GM19467 (cell line): ENCODE measurements around the gene SH3BP2.

Experiments used
- ATAC-seq: cut with Tn5 transposase; IDR thresholded peaks from one replicate; pipeline ENCODE4 v1.9.1; 2021; ENCODE audit warnings: mild to moderate bottlenecking, moderate library complexity; ENCODE audit not compliant: unreplicated experiment

The SH3BP2 gene

DNA sequence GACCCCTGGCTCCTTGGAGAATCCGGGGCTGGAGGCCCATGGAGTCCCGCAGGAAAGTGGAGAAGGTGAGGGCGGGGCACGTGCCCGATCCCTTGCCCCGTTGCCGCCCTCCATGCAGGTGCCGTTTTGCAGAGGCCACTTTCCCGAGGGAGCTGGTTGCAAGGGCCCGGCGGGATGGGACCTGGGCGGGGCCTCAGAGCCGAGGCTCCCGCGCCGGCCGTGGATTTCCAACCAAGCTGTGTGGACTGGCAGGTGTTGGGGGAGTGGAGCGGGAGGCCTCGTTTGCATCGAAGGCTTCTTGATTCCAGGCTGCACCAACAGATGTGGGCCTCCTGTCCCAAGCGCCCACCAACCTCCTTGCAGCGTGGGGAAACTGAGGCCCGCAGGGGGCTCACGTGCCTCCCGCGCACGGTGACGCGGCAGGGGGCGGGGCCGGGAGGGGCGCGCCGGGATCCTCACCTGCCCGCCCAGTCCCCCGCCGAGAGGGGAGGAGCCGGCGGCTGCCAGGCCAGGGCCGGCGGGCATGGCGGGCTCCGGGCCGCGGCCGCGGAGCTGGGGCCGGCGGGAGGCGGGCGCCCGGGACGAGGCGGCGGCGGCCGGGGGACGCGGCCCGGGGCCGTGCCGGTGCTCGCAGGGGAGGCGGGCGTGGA lies 24.9 kb downstream of the SH3BP2 start:
- no peak for ATAC-seq

DNA sequence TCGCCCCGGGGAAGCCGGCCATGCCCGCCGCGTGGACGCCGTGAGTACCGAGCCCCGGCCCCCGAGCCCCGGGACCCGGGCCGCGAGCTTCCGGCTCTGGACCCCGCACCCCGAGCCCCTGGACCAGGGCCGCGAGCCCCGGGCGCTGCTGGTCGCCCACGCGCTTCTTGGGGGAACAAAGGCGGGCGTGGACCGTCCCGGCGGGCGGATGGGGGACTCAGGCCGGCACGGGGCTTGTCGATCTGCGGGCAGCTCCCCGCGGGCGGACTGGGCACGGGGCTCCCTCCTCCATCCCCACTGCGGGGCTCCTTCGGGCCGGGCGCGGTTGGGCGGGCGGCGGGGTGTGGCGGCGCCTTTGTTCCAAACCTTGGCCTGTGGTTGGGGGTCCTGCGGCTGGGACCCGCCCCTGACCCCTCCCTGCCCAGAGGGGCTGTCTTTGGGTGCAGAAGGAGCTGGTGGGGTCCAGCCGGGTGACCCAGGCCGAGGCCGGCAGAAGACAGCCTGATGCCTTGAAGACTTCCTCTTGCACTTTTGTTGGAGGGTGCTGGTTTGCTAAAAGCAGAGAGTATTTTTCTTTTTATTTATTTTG lies 25.6 kb downstream of the SH3BP2 start:
- no peak for ATAC-seq

DNA sequence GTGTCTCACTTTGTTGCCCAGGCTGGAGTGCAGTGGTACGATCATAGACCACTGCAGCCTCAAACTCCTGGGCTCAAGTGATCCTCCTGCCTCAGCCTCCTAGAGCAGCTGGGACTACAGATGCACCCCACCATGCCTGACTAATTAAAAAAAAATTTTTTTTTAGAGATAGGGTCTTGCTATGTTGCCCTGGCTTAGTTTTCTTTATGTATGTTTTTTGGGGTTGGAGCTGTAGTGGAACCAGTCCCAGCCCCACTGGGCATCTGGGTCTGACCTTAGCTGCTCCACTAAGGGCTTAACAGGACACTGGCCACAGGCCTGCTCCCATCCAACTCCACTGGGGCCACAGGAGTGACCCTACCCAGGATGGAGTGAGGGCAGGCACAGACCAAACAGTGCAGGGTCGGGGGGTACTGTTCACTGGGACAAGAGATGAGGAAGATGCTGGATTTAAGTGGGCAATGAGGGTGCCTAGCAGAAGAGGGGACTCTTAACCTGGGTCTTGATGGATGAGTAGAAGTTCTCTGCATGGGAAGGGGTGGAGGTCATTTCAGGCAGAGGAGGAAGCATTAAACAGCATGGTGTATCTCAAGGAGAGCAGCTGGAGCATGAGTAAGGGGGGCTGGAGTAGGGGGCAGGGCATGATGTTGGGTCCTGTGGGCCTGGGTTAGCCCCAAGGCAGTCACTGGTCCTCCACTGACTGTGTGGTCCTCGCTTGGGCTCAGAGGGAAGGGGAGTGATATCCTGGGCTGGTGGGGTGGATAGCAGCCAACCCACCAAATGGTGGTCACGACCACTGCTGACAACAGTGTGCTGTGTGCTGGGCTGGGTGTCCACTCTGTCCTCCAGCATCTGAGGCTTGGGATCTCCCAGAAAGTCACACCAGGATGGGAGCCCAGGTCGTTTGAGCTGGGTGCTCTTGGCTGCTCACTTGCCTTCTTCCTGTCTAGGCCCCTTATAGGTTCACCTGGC lies 26.6 kb downstream of the SH3BP2 start:
- ATAC-seq = no peak

DNA sequence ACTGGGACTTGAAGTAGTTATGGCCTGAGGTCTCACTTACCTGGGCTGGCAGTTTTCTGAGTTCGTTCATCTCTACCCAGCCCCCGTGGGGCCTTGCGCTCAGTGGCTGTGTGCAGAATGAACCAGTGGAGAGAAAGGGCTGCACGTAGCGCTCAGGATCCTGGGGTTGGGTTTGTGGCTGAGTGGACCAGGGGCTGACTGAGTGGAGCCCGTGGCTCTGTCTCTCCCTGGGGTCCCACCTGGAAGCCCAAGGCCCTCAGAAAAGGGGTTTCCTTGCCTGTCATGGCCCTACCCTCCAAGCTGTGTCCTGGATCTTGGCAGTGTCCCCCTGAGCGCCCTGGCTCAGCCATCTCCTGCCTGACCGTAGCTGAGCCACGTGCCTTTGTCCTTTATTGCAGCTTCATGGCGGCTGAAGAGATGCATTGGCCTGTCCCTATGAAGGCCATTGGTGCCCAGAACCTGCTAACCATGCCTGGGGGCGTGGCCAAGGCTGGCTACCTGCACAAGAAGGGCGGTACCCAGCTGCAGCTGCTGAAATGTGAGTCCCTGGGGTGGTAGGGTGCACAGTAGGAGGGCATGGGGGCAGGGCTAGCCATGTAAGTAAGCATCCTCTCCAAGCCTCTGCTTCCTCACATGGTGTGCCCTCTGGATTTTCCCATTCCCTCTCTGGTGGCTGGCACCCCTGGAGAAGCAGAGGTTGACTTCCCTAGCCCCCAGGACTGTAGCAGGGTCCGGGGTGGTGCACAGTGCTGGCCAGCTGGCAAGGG lies 27.5 kb downstream of the SH3BP2 start:
- no peak for ATAC-seq

DNA sequence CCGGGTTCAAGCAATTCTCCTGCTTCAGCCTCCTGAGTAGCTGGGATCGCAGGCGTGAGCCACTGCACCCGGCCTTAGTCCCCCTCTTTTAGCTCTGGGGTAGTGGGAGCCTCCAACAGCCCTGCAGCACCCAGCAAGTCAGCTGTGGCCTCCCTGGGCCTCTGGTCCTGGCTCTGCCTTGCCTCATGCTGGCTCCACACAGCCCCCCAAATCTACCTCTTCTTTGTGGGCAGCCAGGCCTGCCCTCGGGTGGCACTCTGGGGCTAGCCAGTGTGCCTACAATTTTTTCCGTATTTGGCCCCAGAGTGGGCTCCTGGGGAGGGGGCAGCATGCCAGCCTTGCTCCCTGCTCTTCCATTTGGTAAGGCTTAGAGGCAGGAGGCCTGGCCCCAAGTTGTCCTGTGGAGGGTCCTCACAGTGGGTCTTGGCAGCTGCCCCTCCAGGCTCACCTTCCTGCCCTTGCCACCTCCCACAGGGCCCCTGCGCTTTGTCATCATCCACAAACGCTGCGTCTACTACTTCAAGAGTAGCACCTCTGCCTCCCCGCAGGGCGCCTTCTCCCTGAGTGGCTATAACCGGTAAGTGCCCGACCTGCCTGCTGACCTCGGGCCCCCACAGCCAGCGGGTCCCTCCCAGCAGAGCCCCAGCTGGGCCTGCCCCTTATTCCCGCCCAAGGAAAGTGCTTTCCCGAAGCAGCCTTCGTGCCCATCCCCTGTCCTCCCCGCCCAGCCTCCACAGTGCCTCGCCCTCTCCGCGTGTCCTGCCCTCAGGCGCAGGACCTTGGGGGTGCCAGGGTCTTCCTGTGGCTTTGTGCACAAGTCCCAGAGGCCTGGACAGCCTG lies 29.8 kb downstream of the SH3BP2 start:
- no peak for ATAC-seq

DNA sequence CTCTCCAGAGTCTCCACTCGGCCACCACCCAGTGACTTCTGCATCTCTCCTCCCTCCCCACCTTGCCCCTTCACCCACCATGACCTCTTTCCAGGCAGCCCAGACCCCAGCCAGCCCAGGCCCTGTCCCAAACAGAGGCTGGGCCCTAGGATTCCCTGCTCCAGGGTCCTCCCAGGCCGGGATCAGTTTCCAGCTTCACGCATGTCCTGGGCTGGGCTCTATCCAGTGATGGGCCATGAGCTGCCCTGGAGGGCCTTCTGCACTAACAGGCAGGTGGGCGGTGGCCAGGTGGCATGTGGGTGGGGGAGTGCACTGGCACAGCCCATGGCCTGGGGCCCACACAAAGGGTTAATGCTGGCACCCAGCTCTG lies 30.4 kb downstream of the SH3BP2 start:
- no peak for ATAC-seq

DNA sequence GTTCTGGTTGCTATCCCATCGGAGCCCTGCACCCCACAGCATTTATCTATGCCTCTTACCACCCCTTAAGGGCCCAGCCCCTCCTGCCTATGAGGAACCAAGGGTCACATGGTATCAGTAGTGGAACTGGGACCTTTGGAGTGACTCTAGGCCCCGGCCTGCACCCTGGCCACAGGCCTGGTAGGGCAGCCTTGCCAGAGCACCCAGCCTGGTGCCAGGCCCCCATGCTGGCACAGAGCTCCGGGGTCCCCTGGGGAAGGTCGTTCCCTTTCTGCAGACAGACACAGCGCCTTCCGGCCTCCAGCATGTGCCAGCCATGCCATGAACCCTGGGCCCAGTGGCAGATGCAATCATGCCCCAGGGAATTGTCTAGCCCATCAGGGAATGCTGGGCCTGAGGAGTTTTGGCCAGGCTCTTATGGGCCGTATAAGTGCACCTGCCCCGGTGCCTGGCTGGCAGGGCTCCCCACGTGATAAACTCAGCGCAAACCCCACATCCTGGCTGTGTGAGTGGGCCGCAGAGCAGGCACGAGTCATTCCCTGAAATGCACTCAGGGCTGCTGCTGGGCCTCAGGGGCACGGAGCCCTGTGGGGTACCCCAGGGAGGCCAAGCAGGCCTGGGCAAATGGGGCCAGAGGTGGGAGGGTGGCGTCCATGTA lies 30.9 kb downstream of the SH3BP2 start:
- ATAC-seq = no peak

DNA sequence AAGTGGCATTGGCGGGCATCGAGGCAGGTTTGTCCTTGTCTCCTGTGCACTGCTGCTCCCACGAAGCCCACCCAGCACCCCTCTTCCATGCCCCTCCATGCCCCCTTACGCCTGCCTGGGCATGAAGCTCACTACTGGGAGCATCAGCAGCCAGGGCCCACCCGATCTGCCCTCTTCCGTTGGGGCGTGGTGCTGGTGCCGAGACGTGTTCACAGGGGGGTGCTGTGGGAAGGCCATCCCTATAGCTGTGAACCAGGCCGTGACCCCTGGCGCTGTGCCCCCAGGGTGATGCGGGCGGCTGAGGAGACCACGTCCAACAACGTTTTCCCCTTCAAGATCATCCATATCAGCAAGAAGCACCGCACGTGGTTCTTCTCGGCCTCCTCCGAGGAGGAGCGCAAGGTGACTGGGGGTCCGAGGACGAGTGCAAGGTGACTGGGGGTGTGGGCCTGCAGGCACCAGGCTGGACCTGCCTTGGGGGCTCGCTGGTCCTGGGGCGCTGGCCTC lies 31.5 kb downstream of the SH3BP2 start:
- ATAC-seq = no peak

DNA sequence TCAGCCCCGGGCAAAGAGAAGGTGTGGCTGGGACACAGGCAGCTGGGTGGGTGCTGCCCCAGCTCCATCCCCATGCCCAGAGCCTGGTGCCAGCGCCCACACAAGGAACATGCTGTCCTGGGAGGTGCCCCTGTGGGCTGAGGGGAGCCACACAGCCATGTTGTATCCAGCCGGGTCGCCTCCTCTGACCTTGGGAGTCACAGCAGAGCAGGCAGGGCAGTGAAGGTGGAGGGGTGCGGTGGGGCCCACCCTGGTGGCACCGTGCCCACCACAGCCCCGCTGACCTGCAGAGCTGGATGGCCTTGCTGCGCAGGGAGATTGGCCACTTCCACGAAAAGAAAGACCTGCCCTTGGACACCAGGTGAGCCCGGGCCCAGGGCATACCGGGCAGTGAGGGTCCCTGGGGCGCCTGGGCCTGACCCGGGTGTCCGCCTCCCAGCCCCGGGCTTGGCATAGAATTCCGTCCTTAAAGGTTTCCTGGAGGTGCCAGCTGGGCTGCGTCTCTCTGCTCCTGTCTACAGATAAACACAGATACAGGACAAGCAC lies 32.0 kb downstream of the SH3BP2 start:
- no peak for ATAC-seq

DNA sequence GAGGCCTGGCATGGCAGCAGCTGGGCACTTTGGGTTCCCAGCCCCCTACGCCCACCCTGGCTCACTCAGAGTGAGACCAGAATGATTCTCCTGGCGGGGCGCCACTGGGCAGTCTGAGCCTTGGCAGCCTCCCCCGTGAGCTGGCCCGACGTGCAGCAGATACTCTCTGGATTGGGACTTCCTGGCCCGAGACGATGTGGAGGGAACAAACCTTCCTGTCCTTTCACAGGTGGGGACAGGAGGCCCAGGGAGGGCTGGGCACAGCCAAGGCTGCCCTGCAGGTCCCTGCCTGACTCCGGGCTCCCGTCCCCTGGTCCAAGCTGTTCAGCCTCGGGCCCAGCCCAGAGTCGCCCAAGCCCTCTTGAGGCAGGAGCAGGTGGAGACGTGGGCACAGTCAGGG lies 32.9 kb downstream of the SH3BP2 start:
- no peak for ATAC-seq

DNA sequence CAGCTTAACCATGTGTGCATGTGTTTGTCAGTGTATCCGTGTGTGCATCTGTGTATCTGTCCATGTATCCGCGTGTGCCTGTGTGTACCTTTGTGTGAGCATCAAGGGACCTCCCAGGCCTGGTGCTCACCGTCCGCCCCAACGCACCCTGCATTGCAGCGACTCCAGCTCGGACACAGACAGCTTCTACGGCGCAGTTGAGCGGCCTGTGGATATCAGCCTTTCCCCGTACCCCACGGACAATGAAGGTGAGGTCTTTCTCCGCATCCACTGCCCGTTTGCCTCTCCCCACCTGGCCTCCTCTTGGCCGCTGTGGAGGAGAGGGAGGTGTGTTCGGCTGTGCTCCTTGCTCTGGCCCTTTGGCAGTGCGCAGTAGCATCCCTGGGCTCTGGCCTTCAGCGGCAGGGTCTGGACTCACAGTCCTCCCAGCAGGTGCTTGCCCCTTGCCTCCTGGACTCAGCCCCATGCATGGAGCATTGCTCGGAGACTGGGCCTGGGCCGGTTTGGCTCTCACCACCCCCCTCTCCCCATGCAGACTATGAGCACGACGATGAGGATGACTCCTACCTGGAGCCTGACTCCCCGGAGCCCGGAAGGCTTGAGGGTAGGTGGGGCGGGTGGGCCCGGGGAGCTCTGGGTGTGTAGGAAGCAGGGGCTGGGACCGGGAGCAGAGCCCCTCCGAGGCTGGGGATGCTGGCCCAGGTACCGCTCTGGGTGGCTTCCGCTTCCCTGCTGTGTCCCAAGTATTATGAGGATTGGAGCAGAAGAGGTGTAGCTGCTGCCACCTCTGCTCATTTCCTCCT lies 34.4 kb downstream of the SH3BP2 start:
- ATAC-seq = no peak

DNA sequence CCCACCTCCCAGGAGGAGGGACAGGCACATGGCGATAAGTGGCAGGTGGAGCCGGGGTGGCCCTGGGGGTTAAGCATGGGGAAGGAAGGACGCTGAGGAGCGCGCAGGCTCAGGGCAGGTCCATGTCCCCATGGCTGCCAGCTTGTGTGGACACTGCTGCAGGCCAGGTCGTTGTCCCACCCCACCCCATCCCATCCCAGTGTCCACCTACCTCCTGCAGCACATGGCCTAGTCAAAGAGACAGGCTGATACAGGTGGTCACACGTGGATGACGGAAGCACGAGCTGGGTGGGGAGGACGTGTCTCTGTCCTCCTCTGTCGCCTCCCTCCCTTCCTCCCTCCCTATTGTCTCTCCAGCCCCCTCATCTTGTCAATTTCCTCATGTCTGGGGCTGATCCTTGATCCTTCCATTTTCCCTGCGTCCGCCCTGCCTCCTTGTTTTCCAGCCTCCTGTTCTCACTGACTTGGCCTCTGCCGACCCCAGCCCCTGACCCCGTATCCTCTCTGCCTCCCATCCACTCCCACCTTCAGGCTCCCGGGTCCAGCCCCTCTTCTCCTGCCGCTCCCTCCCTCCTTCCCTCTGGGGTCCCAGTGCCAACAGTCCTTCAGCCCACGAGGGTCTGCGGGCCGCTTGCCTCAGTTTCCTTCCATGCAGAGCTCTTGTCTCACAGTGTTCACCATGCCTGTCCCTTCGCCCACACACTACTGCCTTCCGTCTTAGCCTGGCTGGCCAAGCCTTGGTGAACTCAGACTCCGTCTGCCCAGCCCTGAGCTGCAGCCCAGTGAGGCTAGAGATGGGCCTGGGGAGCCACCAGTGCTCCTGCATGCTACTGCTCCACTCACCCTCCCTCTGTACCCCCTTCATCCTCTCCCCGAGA lies 35.2 kb downstream of the SH3BP2 start:
- no peak for ATAC-seq

DNA sequence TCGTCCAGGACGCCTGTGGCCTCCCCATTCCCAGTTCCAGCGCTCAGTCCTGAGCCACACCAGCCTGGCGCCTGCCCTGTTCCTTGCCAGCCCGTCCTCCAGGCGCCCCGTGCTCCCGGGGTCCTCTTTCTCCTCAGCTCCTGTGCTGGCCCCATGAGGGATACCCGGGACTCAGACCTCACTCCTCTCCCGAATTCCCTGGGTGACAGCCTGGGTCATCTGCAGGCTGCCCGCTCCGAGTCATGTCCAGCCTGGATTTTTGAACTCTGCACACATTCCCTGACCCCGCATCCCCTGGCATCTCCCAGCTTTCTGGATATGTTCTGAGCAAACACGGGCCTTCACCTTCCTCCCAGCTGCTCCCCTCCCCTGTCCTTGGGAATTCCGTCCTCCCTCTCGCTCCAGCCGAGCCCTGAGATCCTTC lies 35.9 kb downstream of the SH3BP2 start:
- no peak for ATAC-seq

DNA sequence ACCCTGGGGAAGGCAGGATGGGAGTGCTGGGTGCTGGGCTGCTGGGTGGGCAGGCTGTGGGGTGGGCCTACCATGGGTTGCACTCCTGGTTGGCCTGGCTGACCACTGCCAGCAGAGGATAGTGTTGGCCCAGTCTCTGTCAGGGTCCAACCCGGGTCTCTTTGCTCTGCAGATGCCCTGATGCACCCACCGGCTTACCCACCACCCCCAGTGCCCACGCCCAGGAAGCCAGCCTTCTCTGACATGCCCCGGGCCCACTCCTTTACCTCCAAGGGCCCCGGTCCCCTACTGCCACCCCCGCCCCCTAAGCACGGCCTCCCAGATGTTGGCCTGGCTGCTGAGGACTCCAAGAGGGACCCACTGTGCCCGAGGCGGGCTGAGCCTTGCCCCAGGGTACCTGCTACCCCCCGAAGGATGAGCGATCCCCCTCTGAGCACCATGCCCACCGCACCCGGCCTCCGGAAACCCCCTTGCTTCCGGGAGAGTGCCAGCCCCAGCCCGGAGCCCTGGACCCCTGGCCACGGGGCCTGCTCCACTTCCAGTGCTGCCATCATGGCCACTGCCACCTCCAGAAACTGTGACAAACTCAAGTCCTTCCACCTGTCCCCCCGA lies 36.5 kb downstream of the SH3BP2 start:
- ATAC-seq = no peak

DNA sequence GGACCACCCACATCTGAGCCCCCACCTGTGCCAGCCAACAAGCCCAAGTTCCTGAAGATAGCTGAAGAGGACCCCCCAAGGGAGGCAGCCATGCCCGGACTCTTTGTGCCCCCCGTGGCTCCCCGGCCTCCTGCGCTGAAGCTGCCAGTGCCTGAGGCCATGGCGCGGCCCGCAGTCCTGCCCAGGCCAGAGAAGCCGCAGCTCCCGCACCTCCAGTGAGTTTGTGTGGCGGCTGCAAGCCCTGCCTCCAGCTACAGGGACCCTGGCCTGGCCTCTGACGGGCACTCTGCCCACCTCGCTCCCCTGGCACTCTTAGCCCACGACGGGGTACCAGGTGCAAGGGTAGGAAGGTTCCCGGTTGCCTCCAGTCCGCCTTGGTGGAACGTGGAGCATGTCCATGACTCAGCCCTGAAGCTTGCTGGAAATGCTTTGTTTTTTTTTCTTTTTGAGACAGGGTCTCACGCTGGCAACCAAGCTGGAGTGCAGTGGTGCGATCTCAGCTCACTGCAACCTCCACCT lies 37.1 kb downstream of the SH3BP2 start:
- no peak for ATAC-seq

DNA sequence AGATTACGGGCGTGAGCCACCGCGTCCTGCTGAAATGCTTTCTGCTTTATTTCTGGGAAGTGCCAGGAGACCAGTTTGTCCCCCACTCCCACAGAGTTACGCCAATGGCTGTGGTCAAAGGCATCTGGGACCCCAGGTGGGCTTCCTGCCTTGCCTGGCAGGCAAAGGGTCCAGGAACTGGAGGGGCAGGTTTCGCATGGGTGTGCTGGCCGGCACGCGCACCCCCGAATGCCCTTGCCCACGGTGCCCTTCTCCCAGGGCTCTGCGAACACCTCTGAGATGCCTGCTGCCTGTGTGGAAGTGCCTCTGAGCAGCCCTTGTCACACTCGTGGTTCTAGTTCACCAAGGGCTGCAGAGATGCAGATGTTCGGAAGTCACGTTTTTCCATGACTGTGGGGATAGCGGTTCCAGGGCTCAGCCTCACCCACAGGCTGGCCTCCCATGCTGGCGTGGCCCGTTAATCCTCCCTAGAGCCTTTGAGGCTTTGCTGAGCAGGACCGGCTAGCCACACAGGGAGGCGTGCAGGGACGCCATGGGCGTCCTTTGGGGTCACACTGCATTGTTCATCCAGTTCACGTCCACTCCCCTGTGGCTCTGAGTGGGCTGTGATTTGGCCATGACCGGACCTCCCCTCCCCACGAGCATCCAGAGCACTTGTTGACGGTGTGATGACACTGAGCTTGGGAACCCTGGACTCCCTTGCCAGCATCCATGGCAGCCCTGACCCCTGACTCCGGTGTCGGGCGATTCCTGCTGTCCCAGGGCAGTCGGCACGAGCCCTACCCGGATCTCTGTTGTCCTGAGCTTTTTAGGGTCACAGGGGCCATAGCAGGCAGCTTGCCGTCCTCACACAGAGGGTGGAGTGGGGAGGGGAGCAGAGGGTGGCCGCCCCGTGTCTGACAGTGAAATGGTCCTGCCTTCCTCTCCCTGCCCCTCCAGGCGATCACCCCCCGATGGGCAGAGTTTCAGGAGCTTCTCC lies 38.0 kb downstream of the SH3BP2 start:
- no peak for ATAC-seq
